MG63 (cell line): ENCODE data around the gene PDCL2. TPM values are rescaled to one million over a fixed set of nuclear protein-coding genes. Genes with fewer than 3 reads are reported as not detected.
"Not testable (repeated sequence)": the region's sequence is repeated elsewhere in the genome, so short reads cannot be mapped to it uniquely, and the experiment has no call there.

ENCODE experiments used
- DNase-seq: peaks from one replicate; pipeline ENCODE4 v3.0.0-alpha.2; 2020
- H3K27me3 ChIP-seq: fragments of 250-450 bp; sonication (Bioruptor Pico); 2 replicates; pipeline ENCODE4 v1.5.1; 2020; ENCODE audit warnings: mild to moderate bottlenecking, moderate library complexity
- H3K36me3 ChIP-seq: fragments of 250-450 bp; sonication (Bioruptor Pico); 2 replicates; pipeline ENCODE4 v1.5.1; 2020; ENCODE audit warnings: mild to moderate bottlenecking, moderate library complexity
- H3K4me3 ChIP-seq: fragments of 250-450 bp; sonication (Bioruptor Pico); 2 replicates; pipeline ENCODE4 v1.5.1; 2020; ENCODE audit warnings: mild to moderate bottlenecking, moderate library complexity
- H3K9me3 ChIP-seq: fragments of 250-450 bp; sonication (Bioruptor Pico); 2 replicates; pipeline ENCODE4 v1.5.1; 2020; ENCODE audit warnings: mild to moderate bottlenecking, moderate library complexity
- total RNA-seq: library from RNA; depleted of rRNA; stranded (reverse); fragments of >200 nt; shearing (Covaris generic); gene quantifications from 2 replicates; pipeline ENCODE4 v1.2.3, GENCODE V29; 2014; ENCODE audit warnings: low replicate concordance; rRNA removed

Gene PDCL2, protein sequence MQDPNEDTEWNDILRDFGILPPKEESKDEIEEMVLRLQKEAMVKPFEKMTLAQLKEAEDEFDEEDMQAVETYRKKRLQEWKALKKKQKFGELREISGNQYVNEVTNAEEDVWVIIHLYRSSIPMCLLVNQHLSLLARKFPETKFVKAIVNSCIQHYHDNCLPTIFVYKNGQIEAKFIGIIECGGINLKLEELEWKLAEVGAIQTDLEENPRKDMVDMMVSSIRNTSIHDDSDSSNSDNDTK
- total RNA-seq = not detected in 2 replicates

DNA sequence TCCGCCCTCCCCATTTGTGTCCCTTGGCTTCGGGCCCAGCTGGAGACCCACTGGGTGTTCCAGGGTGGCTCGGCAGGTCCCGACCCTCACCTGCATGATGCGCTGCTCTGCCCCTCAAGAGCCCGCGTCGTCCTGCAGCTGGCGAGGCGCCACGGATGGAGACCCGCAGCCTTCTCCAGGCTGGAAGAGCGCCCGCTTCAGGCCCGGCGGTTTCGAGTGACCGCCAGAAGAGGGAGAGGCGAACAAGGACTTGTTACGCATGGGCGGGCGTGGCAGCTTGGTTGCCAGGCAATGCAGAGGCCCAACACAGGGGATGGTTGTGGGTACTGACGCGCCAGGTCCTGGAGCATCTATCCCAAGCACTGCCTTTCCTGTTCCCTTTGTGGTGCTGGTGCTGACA, at the start of gene PDCL2:
Gene PDCL2, minus strand, starts transcription at position 232 of the 400 bp plus-strand sequence. Its CDS starts 136 bp downstream, at position 96.
- no peak for DNase-seq
- no peak within 1 kb of the TSS for H3K4me3 ChIP-seq
- H3K9me3 ChIP-seq = no peaks in the 10 kb centered on the region
- no peaks in the 10 kb centered on the region for H3K36me3 ChIP-seq
- no peaks in the 10 kb centered on the region for H3K27me3 ChIP-seq

DNA sequence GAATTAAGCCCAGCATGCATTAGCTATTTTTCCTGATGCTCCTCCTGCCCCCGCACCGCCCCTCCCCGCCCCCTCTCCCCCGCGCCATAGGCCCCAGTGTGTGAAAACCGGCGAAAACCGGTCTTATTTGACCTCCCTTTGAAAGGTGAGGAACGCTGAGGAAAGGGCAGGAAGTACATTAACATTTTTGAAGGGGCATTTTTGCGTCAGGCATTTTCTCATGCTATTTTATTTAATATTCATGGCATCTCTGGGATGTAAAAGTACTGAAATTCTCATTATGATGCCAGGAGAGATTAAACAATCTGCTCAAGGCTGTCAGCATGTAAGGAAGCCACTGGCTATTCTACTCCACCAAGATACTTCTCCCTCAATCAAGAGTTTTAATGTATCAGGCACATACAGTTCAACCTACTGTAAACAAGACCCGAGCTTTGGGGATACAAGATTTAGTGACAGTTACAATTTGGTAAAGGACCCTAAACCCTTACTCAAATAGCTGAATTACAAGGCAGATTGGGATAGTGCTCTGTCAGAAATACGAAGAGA, 45.3 kb upstream of the PDCL2 start:
- H3K4me3 ChIP-seq = no peak overlapping the region
- no peak for DNase-seq
- H3K9me3 ChIP-seq = no peaks in the 10 kb centered on the region
- H3K27me3 ChIP-seq = no peaks in the 10 kb centered on the region
- no peaks in the 10 kb centered on the region for H3K36me3 ChIP-seq

DNA sequence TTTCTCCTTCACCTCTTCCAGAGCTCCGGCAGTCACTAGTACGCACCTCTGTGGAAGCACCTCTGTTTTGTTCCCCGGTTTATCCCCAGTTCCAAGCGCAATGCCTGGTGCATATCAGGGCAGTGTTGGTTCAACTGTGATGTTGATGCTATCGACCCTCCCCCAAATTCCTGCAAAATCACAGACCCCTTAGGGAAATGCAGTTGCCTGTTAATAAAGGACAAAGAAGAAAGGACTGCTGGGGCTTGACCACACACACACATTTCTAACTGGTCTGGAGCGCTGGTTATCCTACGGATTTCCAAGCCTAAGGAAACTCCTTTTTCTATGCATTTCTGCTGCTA, 44.6 kb upstream of the PDCL2 start:
- H3K4me3 ChIP-seq = no peak overlapping the region
- DNase-seq = no peak
- no peaks in the 10 kb centered on the region for H3K27me3 ChIP-seq
- no peaks in the 10 kb centered on the region for H3K9me3 ChIP-seq
- no peaks in the 10 kb centered on the region for H3K36me3 ChIP-seq

DNA sequence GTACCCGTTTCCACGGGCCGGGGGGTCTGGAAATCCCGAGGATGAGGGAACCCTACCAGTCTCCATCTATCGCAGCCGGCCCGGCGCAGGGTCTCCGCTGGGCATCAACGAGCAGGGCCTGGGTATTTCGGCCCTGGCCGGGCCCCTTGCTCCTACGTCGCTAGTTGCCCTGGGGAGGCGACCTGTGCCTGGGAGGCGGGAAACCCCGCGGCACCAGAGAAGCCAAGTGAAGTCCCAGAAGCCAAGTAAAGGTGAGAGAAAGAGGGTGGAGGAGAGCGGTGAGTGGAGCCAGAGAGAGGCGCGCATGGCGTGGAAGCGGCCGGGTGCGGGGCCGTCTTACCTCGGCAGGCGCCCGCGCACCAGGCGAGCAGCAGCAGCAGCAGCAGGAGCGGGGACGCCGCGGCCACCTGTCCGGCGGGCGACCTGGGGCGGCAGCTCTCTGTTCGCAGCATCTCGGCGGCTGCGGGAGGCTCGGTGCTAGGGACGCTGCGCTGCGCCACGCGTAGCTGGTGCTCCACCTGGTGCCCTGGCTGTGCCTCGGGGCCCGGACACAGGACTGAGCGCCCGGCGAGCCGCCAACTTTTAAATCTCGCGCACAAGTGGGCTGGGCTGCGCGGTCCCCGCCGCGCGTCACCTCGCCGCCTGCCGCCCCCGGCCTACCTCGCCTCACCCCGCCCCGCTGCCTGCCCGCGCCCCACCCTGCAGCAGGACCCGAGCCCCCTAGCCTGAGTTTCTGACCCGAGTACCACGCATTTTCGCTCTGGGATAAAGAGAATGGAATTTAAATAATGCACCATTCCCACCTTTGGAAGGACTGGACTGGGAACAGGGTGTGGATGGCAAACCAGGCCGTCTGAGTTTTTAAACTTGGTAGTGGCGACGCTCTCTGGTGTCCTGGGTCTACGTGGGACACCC, 44.0 kb upstream of the PDCL2 start, which contains the start of gene NMU:
Gene NMU, minus strand, starts transcription at position 558 of the 915 bp plus-strand sequence. Its CDS starts 106 bp downstream, at position 452.
- Histone ChIP-seq H3K36me3 (no peaks in the 10 kb centered on the region), H3K9me3 (no peaks in the 10 kb centered on the region), H3K4me3 (peak within 1 kb of the TSS; percentile 33), H3K27me3 (no peaks in the 10 kb centered on the region)
- DNase-seq = peak; percentile 58

DNA sequence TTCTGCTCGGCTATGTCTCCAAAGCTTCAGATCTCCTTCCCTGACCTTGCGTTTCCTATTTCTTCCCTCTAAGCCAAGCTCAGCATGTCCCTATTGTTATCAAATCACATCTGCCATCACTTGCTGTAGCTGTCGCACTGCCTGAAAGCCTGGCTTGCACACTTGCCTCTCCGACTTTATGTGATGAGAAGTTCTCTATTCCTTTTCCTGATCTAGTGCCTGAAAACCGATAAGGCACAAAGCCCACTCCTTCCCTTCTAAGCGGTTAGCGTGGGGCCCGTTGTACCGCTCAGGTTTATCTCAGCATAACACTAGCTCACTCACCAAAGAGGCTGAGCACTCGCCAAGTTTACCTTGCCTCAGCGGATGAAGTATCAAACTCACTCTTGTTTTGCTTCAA, 43.2 kb upstream of the PDCL2 start:
- no peaks in the 10 kb centered on the region for H3K36me3 ChIP-seq
- DNase-seq = no peak
- no peak overlapping the region; the same call in 1 of the 2 replicates for H3K4me3 ChIP-seq
- no peaks in the 10 kb centered on the region for H3K27me3 ChIP-seq
- H3K9me3 ChIP-seq = no peaks in the 10 kb centered on the region

DNA sequence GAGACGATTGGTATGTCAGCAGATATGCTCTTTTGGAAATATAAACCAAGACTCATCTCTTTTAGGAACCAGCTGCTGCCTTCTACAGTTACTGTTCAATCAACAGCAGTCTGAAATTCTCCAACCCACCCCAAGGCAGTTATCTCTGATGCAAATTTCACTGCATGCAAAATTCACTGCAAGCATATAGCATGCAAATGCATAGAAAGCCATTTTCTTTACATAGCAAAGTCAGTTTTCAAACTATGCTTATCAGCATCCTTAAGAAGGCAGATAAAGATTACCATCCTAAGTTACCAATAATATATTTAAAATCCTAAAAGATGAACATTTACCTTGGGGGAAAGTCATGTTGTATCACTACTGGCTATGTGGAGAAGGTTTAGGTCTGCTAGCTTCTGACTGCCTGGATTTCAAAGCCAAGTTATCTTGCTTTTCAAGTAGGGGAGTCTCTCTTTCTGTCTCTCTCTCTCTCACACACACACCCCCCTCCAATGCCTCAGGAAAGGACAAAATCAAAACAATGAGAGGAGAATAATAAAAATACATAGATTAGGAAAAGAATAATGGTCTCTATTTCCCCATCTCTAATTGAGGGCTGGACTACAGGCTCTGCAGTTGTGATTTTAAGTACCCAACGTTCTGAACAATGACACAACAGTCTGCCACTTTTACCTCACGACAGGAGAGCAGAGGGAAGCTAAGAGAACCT, 42.5 kb upstream of the PDCL2 start:
- H3K36me3 ChIP-seq = no peaks in the 10 kb centered on the region
- H3K27me3 ChIP-seq = no peaks in the 10 kb centered on the region
- no peaks in the 10 kb centered on the region for H3K9me3 ChIP-seq
- no peak overlapping the region for H3K4me3 ChIP-seq
- no peak for DNase-seq

DNA sequence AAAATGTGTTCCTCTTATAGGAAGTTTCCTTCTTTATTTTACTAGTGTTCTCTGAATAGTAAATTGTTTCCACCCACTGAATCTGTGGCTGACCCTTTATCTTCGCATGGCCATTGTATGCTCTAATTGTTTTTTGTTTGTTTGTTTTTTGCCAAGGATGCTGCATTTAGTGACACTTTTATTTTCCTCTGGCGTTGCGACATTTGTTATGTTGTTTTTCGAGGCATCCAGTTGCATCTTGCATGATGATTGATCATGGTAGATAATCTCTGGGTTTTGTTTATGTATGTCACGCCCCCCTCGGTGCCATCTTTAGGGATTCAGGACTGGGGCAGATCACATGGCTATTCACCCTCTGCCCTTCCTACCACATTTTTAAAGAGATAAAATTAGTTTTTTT, 41.9 kb upstream of the PDCL2 start:
- H3K4me3 ChIP-seq = no peak overlapping the region
- DNase-seq = no peak
- H3K9me3 ChIP-seq = no peaks in the 10 kb centered on the region
- H3K27me3 ChIP-seq = no peaks in the 10 kb centered on the region
- no peaks in the 10 kb centered on the region for H3K36me3 ChIP-seq

DNA sequence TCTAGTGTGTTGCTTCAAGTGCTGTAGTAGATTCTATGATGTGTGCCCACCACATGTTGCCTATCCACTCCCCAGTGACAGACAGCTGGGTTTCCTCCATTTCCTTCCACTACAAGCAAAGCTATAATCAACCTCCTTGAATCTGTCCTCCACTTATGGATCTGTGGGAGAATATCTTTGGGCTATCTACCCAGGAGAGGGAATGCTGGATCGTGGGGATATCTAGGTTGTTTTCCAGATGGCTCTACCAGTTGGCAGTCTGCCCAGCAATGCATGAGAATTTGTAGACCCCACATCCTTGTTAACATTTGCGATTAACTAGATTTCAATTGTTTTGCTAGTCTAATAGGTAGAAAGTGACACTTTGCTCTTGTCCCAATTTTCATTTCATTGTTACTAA, 33.8 kb upstream of the PDCL2 start:
- Histone ChIP-seq H3K36me3 (no peaks in the 10 kb centered on the region), H3K4me3 (no peak overlapping the region), H3K27me3 (no peaks in the 10 kb centered on the region), H3K9me3 (no peaks in the 10 kb centered on the region)
- DNase-seq = no peak

DNA sequence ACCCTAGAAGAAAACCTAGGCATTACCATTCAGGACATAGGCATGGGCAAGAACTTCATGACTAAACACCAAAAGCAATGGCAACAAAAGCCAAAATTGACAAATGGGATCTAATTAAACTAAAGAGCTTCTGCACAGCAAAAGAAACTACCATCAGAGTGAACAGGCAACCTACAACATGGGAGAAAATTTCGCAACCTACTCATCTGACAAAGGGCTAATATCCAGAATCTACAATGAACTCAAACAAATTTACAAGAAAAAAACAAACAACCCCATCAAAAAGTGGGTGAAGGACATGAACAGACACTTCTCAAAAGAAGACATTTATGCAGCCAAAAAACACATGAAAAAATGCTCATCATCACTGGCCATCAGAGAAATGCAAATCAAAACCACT, 32.0 kb upstream of the PDCL2 start:
- H3K9me3 ChIP-seq, DNase-seq, H3K27me3 ChIP-seq, H3K4me3 ChIP-seq, H3K36me3 ChIP-seq: not testable (repeated sequence)

DNA sequence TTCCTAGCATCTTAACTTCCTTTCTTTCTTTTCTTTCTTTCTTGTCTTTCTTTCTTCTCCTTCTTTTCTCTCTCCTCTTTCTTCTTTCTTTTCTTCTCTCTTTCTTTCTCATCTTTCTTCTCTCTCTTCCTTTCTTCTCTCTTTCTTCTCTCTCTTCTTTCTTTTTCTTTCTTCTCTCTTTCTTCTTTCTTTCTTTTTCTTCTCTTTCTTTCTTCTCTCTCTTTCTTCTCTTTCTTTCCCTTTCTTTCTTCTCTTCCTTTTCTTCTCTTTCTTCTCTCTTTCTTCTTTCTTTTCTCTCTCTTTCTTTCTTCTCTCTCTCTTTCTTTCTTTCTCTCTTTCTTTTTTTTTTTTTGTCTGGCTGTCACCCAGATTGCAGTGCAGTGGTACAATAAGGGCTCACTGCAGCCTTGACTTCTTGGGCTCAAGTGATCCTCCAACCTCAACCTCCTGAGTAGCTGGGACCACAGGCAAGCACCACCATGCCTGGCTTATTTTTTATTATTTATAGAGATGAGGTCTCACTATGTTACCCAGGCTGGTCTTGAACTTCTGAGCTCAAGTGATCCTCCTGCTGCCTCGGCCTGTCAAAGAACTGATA, 26.6 kb upstream of the PDCL2 start:
- Histone ChIP-seq H3K36me3 (no peaks in the 10 kb centered on the region), H3K4me3 (no peak overlapping the region), H3K9me3 (no peaks in the 10 kb centered on the region), H3K27me3 (no peaks in the 10 kb centered on the region)
- DNase-seq = no peak

DNA sequence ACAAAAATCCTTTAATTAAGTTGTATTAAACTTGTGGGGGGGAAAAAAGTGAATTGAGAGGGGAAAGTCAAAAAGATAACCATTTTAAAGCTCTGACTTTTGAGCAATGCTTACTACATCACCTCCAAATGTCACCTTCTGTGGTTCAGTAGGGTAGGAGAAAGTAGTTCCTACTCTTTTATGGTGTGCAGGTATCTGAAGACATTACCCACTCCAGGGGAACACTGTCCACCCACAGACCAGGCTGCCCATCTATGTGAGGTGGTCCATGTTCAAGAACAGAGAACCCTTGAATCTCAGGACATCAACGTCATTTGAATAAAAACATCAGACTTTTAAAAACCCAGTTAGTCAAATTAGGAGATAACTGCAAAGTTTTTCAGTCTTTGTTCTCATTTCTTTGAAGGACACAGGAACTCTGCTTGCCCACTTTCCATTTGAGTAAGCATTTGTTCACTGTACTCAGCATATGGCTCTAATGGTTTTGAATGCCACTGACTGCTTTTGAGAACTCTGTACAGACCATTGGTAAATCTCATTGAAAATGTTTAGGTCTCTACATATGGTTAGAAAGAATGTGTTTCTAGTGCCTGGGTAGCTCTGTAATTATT, 25.6 kb upstream of the PDCL2 start:
- H3K4me3 ChIP-seq = no peak overlapping the region
- DNase-seq = no peak
- no peaks in the 10 kb centered on the region for H3K36me3 ChIP-seq
- no peaks in the 10 kb centered on the region for H3K27me3 ChIP-seq
- no peaks in the 10 kb centered on the region for H3K9me3 ChIP-seq

DNA sequence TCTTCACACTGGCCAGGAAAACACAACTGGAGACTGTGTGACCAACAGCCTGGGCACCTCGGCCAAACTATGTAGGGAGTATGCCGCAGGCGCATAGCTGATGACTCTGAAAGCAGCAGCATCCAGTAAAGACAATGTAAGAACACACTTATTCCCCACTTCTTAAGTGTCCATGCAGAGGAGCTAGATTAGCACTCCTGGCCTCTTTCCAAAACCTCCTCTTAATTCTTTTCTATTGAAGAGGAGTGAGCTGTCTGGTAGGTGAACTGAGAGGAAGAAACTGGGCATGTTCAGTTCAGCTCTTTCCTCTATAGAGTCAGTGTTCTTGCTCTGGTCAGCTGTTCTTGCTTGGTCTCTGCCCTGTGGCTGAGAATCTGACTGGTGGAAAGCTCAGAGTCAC, 23.0 kb upstream of the PDCL2 start:
- Histone ChIP-seq H3K27me3 (no peaks in the 10 kb centered on the region), H3K9me3 (no peaks in the 10 kb centered on the region), H3K4me3 (no peak overlapping the region), H3K36me3 (no peaks in the 10 kb centered on the region)
- DNase-seq = no peak

DNA sequence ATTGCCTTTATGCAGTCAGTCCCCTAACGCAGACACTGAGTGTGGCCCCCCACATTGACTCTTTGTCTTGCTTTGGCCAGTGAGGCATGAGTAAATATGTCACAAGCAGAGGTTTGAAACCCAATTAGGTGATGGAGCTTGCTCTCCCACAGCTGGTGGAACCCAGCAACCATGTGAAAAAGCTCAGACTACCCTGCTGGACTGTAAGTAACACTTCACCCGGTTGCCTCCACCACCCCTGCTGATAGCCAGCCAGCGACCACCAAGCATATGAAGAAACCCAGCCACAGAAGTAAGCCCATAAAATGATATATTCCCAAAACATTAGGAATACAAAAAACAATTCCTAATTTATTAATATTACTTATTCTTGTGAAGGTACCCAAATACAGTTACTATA, 21.6 kb upstream of the PDCL2 start:
- no peak for DNase-seq
- H3K36me3 ChIP-seq = no peaks in the 10 kb centered on the region
- H3K27me3 ChIP-seq = no peaks in the 10 kb centered on the region
- no peaks in the 10 kb centered on the region for H3K9me3 ChIP-seq
- no peak overlapping the region for H3K4me3 ChIP-seq

DNA sequence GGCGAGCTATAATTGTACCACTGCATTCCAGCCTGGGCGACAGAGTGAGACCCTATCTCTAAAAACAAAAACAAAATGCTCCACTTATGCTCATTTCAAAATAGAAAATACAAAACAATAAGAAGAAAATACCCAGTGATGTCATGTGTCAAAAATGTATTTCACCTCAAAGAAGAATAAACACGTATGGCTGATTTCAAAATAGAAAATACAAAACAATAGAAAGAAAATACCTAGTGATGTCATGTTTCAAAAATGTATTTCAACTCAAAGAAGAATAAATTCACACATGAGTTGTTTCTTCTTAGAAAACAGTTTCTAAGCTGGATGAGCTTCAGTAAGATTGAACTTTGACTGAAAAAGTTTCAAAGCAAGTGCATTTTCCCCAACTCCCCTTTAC, 20.3 kb upstream of the PDCL2 start:
- DNase-seq = no peak
- Histone ChIP-seq H3K27me3 (no peaks in the 10 kb centered on the region), H3K4me3 (no peak overlapping the region), H3K36me3 (no peaks in the 10 kb centered on the region), H3K9me3 (no peaks in the 10 kb centered on the region)

DNA sequence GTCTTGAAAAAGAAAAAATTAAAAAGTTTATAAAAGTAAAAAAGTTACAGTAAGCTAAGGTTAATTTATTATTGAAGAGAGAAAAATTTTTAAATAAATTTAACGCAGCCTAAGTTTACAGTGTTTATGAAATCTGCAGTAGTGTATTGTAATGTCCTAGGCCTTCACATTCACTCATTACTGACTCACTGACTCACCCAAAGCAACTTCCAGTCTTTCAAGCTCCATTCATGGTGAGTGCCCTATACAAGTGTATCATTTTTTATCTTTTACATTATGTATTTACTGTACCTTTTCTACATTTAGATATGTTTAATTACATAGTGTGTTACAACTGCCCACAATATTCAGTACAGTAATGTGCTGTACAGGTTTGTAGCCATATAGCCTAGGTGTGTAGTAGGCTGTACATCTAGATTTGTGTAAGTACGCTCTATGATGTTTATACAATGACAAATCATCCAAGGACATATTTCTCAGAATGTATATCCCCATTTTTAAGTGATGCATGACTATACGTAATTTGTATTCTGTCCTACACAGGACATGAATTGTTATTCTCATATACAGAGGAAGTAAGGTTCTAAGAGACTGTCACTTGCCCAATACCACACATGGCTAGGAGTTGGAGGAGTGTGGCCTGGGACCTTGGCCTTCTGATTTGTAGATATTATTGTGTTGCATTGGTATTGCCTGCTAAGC, 19.5 kb upstream of the PDCL2 start:
- H3K27me3 ChIP-seq = no peaks in the 10 kb centered on the region
- no peaks in the 10 kb centered on the region for H3K36me3 ChIP-seq
- no peak for DNase-seq

DNA sequence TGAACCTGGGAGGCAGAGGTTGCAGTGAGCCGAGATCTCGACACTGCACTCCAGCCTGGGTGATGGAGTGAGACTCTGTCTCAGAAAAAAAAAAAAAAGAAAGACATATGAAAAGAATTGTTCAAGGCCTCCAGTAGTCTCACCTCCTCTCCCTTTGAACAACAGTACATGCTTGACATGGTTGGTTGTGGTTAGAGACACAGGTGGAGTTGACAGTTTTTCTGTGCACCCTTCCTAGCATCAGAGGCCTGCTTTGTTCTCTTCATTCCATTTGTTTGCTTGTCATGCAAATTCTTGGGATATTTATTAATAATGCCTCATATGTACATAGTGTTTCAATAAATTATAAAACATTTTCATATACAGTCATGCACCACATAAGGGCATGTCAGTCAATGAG, 18.3 kb upstream of the PDCL2 start:
- H3K36me3 ChIP-seq = no peaks in the 10 kb centered on the region
- no peaks in the 10 kb centered on the region for H3K9me3 ChIP-seq
- no peak for DNase-seq
- H3K4me3 ChIP-seq = no peak overlapping the region
- no peaks in the 10 kb centered on the region for H3K27me3 ChIP-seq

More for the DNA sequence above, 19.5 kb upstream of the PDCL2 start:
- no peaks in the 10 kb centered on the region for H3K9me3 ChIP-seq
- no peak overlapping the region for H3K4me3 ChIP-seq
